Kidney epithelial cell (primary cell): ENCODE data around the gene TAPT1. TPM values are rescaled to one million over a fixed set of nuclear protein-coding genes. Genes with fewer than 3 reads are reported as not detected.
"Not testable (repeated sequence)": the region's sequence is repeated elsewhere in the genome, so short reads cannot be mapped to it uniquely, and the experiment has no call there.

Experiments
- DNase-seq: peaks from one replicate; pipeline ENCODE4 v3.0.0-alpha.2; 2010; ENCODE audit warnings: low read depth
- H3K27me3 ChIP-seq: 2 replicates; pipeline ENCODE4 v1.6.0; 2011; ENCODE audit warnings: low read length; ENCODE audit not compliant: control insufficient read depth, insufficient read depth
- H3K36me3 ChIP-seq: 2 replicates; pipeline ENCODE4 v1.5.1; 2011; ENCODE audit warnings: low read length; ENCODE audit not compliant: control insufficient read depth, insufficient read depth
- H3K4me3 ChIP-seq: 2 replicates; pipeline ENCODE4 v1.5.1; 2011; ENCODE audit warnings: low read depth, mild to moderate bottlenecking, control low read depth, low read length
- total RNA-seq: library from RNA; depleted of rRNA; stranded (reverse); fragments of >200 nt; gene quantifications from 2 replicates; pipeline ENCODE4 v1.2.3, GENCODE V29; 2015
- TF ChIP-seq, protein P1 (sequence below): IDR thresholded peaks from 2 replicates; pipeline ENCODE4 v1.5.1; 2011; ENCODE audit warnings: mild to moderate bottlenecking, moderate library complexity, low read length, control low read depth, inconsistent platforms; ENCODE audit not compliant: insufficient read depth, poor library complexity, severe bottlenecking

The TAPT1 gene
- total RNA-seq, 1 donor from 2014 or later = 18.8 TPM

GRCh38 chr4:16197876-16198665 lies 28.2 kb downstream of the TAPT1 start:
- Histone ChIP-seq H3K4me3 (no peak overlapping the region), H3K36me3 (no peaks in the 10 kb centered on the region), H3K27me3 (no peaks in the 10 kb centered on the region)
- DNase-seq = no peak
- TF ChIP-seq, protein P1, sequence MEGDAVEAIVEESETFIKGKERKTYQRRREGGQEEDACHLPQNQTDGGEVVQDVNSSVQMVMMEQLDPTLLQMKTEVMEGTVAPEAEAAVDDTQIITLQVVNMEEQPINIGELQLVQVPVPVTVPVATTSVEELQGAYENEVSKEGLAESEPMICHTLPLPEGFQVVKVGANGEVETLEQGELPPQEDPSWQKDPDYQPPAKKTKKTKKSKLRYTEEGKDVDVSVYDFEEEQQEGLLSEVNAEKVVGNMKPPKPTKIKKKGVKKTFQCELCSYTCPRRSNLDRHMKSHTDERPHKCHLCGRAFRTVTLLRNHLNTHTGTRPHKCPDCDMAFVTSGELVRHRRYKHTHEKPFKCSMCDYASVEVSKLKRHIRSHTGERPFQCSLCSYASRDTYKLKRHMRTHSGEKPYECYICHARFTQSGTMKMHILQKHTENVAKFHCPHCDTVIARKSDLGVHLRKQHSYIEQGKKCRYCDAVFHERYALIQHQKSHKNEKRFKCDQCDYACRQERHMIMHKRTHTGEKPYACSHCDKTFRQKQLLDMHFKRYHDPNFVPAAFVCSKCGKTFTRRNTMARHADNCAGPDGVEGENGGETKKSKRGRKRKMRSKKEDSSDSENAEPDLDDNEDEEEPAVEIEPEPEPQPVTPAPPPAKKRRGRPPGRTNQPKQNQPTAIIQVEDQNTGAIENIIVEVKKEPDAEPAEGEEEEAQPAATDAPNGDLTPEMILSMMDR = no peak

- no peaks in the 10 kb centered on the region for H3K27me3 ChIP-seq
- H3K36me3 ChIP-seq = no peaks in the 10 kb centered on the region
- peak overlapping the region; percentile 9 for H3K4me3 ChIP-seq
- TF ChIP-seq, protein P1 = peak; percentile 49
- peak; percentile 54 for DNase-seq
Measured at GRCh38 chr4:16196482-16197393, 29.5 kb downstream of the TAPT1 start.

- H3K36me3 ChIP-seq = no peaks in the 10 kb centered on the region
- H3K27me3 ChIP-seq = no peaks in the 10 kb centered on the region
- no peak for DNase-seq
- TF ChIP-seq, protein P1 = no peak
- H3K4me3 ChIP-seq = no peak overlapping the region
Measured at GRCh38 chr4:16195209-16195608, 31.1 kb downstream of the TAPT1 start.

- not testable (repeated sequence) for H3K36me3 ChIP-seq, H3K27me3 ChIP-seq, H3K4me3 ChIP-seq, DNase-seq
Measured at GRCh38 chr4:16194798-16195197, 31.5 kb downstream of the TAPT1 start.

DNA sequence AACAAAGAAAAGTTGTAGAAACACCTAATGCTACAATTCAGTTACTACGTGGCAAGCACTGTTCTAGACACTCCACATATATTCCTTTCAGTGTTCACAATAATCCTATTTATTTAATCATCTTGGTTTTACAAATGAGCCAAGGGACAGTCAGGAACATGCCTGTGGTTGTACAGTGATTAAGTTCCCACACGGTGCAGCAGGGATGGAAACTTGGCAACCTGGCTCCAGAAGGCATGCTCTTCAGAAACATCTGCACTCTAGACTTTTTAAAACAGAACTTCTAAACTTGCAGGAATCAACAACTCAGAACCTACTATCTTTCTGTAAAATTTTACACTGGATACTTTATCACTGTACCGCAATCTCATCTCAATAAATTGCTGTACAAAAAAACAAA lies 32.1 kb downstream of the TAPT1 start:
- no peaks in the 10 kb centered on the region for H3K27me3 ChIP-seq
- no peak for DNase-seq
- H3K36me3 ChIP-seq = no peaks in the 10 kb centered on the region
- no peak overlapping the region for H3K4me3 ChIP-seq
- TF ChIP-seq, protein P1 = no peak
